Measurements from ENCODE around the gene SNX6. TPM values are rescaled to one million over a fixed set of nuclear protein-coding genes. Genes with fewer than 3 reads are reported as not detected.

The SNX6 gene
- total RNA-seq (2021) (64.2 and 67.5 TPM in 2 replicates), Bru-seq, nascent RNA (percentile 74 among the genes with signal in this experiment), BruChase-seq, experiment 1, labeled RNA remaining after a 2-hour chase (percentile 72 among the genes with signal in this experiment), BruChase-seq, experiment 2, labeled RNA remaining after a 6-hour chase (percentile 80 among the genes with signal in this experiment)
- long read RNA-seq, transcript SNX6-202 (13 exons, 3,398 nt) = minor isoform, 23 of 195 reads
- long read RNA-seq, transcript SNX6-201 (14 exons, 2,001 nt) = major isoform, 146 of 195 reads
- long read RNA-seq, partial matches to known transcripts = 5 of 195 reads
- long read RNA-seq, other reads (novel, unspliced or antisense) = 21 of 195 reads

DNA sequence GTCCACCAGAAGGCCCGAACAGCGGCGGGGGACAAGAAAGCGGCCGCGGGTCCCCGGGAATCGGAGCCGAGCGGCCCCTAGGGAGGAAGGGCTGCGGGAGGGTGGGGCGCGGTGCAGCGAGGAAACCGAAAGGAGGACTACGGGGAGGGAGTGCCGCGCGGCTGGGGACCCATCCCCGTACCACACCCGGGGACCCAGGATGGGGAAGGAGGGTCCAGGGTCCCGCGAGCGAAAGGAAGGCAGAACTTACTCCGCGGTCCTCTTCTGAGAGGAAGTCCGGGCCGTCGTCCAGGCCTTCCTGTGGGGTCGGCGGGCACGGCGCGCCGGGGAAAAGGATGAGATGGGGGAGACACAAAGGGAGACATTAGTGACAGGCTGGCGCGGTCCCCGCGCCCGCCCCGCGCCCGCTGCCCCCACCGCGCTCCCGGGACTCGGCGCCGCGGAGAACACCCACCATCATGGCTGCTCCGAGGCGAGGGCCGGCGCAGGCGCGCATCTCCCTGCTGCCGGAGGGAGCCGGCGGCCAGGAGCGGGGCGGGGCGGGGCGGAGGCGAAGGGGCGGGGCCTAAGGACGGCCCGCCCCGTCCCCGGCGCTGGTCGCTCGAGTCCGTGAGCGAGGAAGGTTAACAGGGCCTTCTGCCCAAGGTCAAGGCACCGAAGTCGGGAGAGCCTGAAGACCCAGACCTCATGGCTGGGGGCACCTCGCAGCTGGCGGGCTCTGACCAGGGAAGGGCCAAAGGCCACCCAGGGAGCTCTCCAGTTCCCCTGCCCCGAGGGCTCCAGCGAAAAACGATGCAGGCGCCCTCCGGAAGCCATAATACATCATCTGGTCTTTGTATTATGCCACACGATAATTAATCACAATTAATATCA is at the start of gene SNX6:
Gene SNX6, minus strand, starts transcription at position 492 of the 873 bp plus-strand sequence. Its CDS starts 32 bp downstream, at position 460.
- ChIA-PET POLR2A (ENCODE audit: low non-redundant PET) (interaction anchor here (0.6 kb wide), 1 partner anchor 13 kb away, joined by 3 read pairs; no protein-coding TSS in a partner anchor), CTCF (no interaction called here)
- no TSS peak for BruUV-seq (replicated peaks)
- H3K27me3 ChIP-seq (replicated peaks; ENCODE audit: insufficient read depth, low read depth, low read length, poor library complexity) = no peaks in the 10 kb centered on the region
- H3K9me3 ChIP-seq (ENCODE audit: low read depth, low read length, poor library complexity, severe bottlenecking) = no peaks in the 10 kb centered on the region
- DNase-seq (ENCODE audit: low spot score) = peak; percentile 87
- peaks cover 4% of the 10 kb centered on the region for H3K36me3 ChIP-seq (ENCODE audit: insufficient read depth, low read length, poor library complexity, severe bottlenecking)
- H3K4me3 ChIP-seq (ENCODE audit: low read depth, low read length, poor library complexity, severe bottlenecking) = peak within 1 kb of the TSS; percentile 88
- TF ChIP-seq EZH2 (IDR thresholded peaks at IDR 0.05; ENCODE audit: borderline replicate concordance, low read depth, low read length, poor library complexity, severe bottlenecking) = no peak
- TF ChIP-seq, protein P1, sequence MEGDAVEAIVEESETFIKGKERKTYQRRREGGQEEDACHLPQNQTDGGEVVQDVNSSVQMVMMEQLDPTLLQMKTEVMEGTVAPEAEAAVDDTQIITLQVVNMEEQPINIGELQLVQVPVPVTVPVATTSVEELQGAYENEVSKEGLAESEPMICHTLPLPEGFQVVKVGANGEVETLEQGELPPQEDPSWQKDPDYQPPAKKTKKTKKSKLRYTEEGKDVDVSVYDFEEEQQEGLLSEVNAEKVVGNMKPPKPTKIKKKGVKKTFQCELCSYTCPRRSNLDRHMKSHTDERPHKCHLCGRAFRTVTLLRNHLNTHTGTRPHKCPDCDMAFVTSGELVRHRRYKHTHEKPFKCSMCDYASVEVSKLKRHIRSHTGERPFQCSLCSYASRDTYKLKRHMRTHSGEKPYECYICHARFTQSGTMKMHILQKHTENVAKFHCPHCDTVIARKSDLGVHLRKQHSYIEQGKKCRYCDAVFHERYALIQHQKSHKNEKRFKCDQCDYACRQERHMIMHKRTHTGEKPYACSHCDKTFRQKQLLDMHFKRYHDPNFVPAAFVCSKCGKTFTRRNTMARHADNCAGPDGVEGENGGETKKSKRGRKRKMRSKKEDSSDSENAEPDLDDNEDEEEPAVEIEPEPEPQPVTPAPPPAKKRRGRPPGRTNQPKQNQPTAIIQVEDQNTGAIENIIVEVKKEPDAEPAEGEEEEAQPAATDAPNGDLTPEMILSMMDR (conservative IDR thresholded peaks at IDR 0.05; ENCODE audit: low read depth, low read length) = no peak
- intact Hi-C loops (cut with micrococcal nuclease; ENCODE audit: unreplicated experiment) = no loop called here
- peak within 1 kb of the TSS; percentile 89 for H3K27ac ChIP-seq (ENCODE audit: low read depth, low read length, poor library complexity, severe bottlenecking)
- H3K4me1 ChIP-seq (ENCODE audit: insufficient read depth, low read length, poor library complexity, severe bottlenecking) = peaks cover 7% of the 10 kb centered on the region

DNA sequence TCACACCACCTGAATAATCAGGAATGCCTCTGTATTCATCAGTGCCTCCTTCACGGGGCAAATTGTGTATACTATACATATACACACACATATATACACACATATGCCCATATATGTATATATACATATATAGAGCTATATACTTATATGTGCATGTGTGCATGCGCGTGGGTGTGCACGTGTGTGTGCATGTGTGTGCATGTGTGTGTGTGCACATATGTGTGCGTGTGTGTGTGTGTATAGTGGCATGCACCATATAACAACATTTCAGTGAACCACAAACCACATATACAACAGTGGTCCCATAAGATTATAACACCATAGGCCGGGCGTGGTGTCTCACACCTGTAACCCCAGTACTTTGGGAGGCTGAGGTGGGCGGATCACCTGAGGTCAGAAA is 48.8 kb upstream of the SNX6 start:
- ChIA-PET CTCF (no interaction called here), POLR2A (ENCODE audit: low non-redundant PET) (no interaction called here)
- intact Hi-C loops (cut with micrococcal nuclease; ENCODE audit: unreplicated experiment) = loop anchor here (5.0 to 10.0 kb wide), 2 partner anchors 306 to 734 kb away; partner anchors contain the start of gene SRP54
- Histone ChIP-seq H3K27me3 (replicated peaks; ENCODE audit: insufficient read depth, low read depth, low read length, poor library complexity) (no peaks in the 10 kb centered on the region), H3K9me3 (ENCODE audit: low read depth, low read length, poor library complexity, severe bottlenecking) (no peaks in the 10 kb centered on the region), H3K27ac (ENCODE audit: low read depth, low read length, poor library complexity, severe bottlenecking) (no peak overlapping the region), H3K4me1 (ENCODE audit: insufficient read depth, low read length, poor library complexity, severe bottlenecking) (peaks cover 9% of the 10 kb centered on the region), H3K4me3 (ENCODE audit: low read depth, low read length, poor library complexity, severe bottlenecking) (no peak overlapping the region), H3K36me3 (ENCODE audit: insufficient read depth, low read length, poor library complexity, severe bottlenecking) (no peaks in the 10 kb centered on the region)
- TF ChIP-seq, protein P1 (conservative IDR thresholded peaks at IDR 0.05; ENCODE audit: low read depth, low read length) = no peak
- no peak for TF ChIP-seq EZH2 (IDR thresholded peaks at IDR 0.05; ENCODE audit: borderline replicate concordance, low read depth, low read length, poor library complexity, severe bottlenecking)
- DNase-seq (ENCODE audit: low spot score) = no peak
- BruUV-seq (replicated peaks) = no TSS peak

DNA sequence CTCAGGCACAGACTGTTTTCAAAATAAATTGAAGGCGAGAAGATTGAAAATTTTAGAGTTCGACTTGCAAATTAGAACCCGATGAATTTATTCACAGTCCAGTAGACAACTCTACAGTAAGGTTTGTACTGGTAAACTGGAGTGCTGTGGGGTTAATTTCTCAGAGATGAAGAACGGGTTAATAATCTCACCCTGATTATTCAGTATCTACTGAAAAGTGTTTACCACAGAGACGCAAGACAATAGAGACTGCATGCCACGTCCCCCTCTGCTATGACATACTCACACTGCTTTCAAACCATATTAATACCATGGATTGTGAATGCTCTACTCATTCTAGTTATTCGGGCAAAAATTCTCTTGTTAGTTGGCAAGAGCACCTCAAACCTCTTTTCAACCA is 48.4 kb upstream of the SNX6 start:
- Histone ChIP-seq H3K4me1 (ENCODE audit: insufficient read depth, low read length, poor library complexity, severe bottlenecking) (peaks cover 9% of the 10 kb centered on the region), H3K27ac (ENCODE audit: low read depth, low read length, poor library complexity, severe bottlenecking) (no peak overlapping the region), H3K9me3 (ENCODE audit: low read depth, low read length, poor library complexity, severe bottlenecking) (no peaks in the 10 kb centered on the region), H3K36me3 (ENCODE audit: insufficient read depth, low read length, poor library complexity, severe bottlenecking) (no peaks in the 10 kb centered on the region), H3K27me3 (replicated peaks; ENCODE audit: insufficient read depth, low read depth, low read length, poor library complexity) (no peaks in the 10 kb centered on the region), H3K4me3 (ENCODE audit: low read depth, low read length, poor library complexity, severe bottlenecking) (no peak overlapping the region)
- DNase-seq (ENCODE audit: low spot score) = peak; percentile 19
- intact Hi-C loops (cut with micrococcal nuclease; ENCODE audit: unreplicated experiment) = loop anchor here (5.0 to 10.0 kb wide), 2 partner anchors 306 to 734 kb away; partner anchors contain the start of gene SRP54
- no peak for TF ChIP-seq EZH2 (IDR thresholded peaks at IDR 0.05; ENCODE audit: borderline replicate concordance, low read depth, low read length, poor library complexity, severe bottlenecking)
- TF ChIP-seq, protein P1 (conservative IDR thresholded peaks at IDR 0.05; ENCODE audit: low read depth, low read length) = no peak
- CTCF ChIA-PET = no interaction called here
- BruUV-seq (replicated peaks) = no TSS peak
- POLR2A ChIA-PET (ENCODE audit: low non-redundant PET) = interaction anchor here (0.7 kb wide), 1 partner anchor 738 kb away, joined by 5 read pairs; no protein-coding TSS in a partner anchor
